Stomach (tissue), 9 donors: Measurements from ENCODE around the gene CADM4. TPM values are rescaled to one million over a fixed set of nuclear protein-coding genes. Genes with fewer than 3 reads are reported as not detected.

Experiments
- DNase-seq, 2 donors: peaks; one replicate each; pipeline versions ENCODE4 v3.0.0 to v3.0.0-alpha.2; 2013 to 2019
- H3K27ac ChIP-seq, 5 donors: fragments of 200-600 bp in 4 of 5; sonication (generic) in 4 of 5; one replicate each; pipeline ENCODE4 v1.5.1; 2013 to 2019; ENCODE audit warnings: mild to moderate bottlenecking in 1 of 5, moderate library complexity in 1 of 5
- H3K27me3 ChIP-seq, 3 donors: fragments of 200-600 bp; sonication (generic); one replicate each; pipeline ENCODE4 v1.5.1; 2017 to 2019; ENCODE audit warnings: mixed run types in 1 of 3
- H3K36me3 ChIP-seq, 4 donors: fragments of 200-600 bp; sonication (generic); 1 replicate in 3 of 4; 2 replicates in 1 of 4; pipeline ENCODE4 v1.5.1; 2016 to 2019
- H3K4me1 ChIP-seq, 4 donors: fragments of 200-600 bp; sonication (generic); one replicate each; pipeline ENCODE4 v1.5.1; 2016 to 2019
- H3K4me3 ChIP-seq, 4 donors: fragments of 200-600 bp; sonication (generic) in 3 of 4; one replicate each; pipeline ENCODE4 v1.5.1; 2016 to 2019; ENCODE audit warnings: mild to moderate bottlenecking in 1 of 4
- H3K9me3 ChIP-seq, 4 donors: fragments of 200-600 bp; sonication (generic); one replicate each; pipeline ENCODE4 v1.5.1; 2016 to 2019
- EP300 ChIP-seq: sonication (generic); formaldehyde crosslinking; IDR thresholded peaks from one replicate; pipeline ENCODE4 v1.6.1; 2017; ENCODE audit warnings: antibody characterized with exemption
- POLR2A ChIP-seq, 4 donors: fragments of 450-650 bp; IDR thresholded peaks; one replicate each; pipeline ENCODE4 v1.6.1; 2016; ENCODE audit warnings: antibody characterized with exemption in 4 of 4, control low read depth in 2 of 4, mild to moderate bottlenecking in 1 of 4, moderate library complexity in 1 of 4
- POLR2AphosphoS5 ChIP-seq, 3 donors: sonication (generic); formaldehyde crosslinking; IDR thresholded peaks; one replicate each; pipeline ENCODE4 v1.6.1; 2016; ENCODE audit warnings: antibody characterized with exemption in 3 of 3
- WGBS, 5 donors: extraction: QIAGEN DNeasy Blood & Tissue Kit in 3 of 5; methylation state at CpG; one replicate each; pipeline versions ENCODE4 v1.1.5 to v1.1.7; 2013 to 2018; 5-methylcytosine and 5-hydroxymethylcytosine counted together
- intact Hi-C: fragments of 100-400 bp; cut with DNase I; formaldehyde crosslinking; loops from one replicate; pipeline ENCODE4 v1.15.1; 2023; ENCODE audit warnings: low total_unique reads
- polyA plus RNA-seq, 3 donors: library from polyadenylated mRNA; stranded (reverse); fragments of 200-250 nt; gene quantifications; one replicate each; pipeline ENCODE4 v1.2.3, GENCODE V29; 2013
- total RNA-seq, 5 donors: library from RNA; depleted of rRNA; stranded (reverse); fragments of >200 nt; gene quantifications; one replicate each; pipeline versions ENCODE4 v1.1.0 to v1.2.3, GENCODE V29; 2014 to 2016
- TF ChIP-seq, protein P1 (sequence below), 7 experiments: fragments of 450-650 bp in 4 of 7; fragments of 200-600 bp in 3 of 7; sonication (generic) in 3 of 7; IDR thresholded peaks; one replicate each; pipeline ENCODE4 v1.5.1; 2016 to 2019; ENCODE audit warnings: antibody characterized with exemption in 7 of 7, control low read depth in 2 of 7, mild to moderate bottlenecking in 1 of 7
- donor health status: healthy with polysubstance abuse.
- donor health status: Bipolar disorder and iron deficiency.
- donor health status: healthy.

Gene CADM4
- total and polyA plus RNA-seq, 8 donors = 4.9 to 14.2 (median 6.2) TPM; not detected in 1

GRCh38 chr19:43648633-43649032 lies 9.0 kb upstream of the CADM4 start:
- Histone ChIP-seq H3K27ac (no peak overlapping the region), H3K27me3 (no peaks in the 10 kb centered on the region), H3K9me3 (no peaks in the 10 kb centered on the region), H3K4me1 (peaks cover 0 to 4% (median 1%) of the 10 kb centered on the region in 4 donors), H3K4me3 (no peak overlapping the region), H3K36me3 (peaks cover 11 to 79% (median 63%) of the 10 kb centered on the region in 4 donors)
- no peak for DNase-seq
- intact Hi-C loops = no loop called here
- WGBS, 5 donors = 93 to 99% (median 97%) methylated on average over 5 to 6 of the region's 6 CpGs
- TF ChIP-seq EP300 = no peak

DNA sequence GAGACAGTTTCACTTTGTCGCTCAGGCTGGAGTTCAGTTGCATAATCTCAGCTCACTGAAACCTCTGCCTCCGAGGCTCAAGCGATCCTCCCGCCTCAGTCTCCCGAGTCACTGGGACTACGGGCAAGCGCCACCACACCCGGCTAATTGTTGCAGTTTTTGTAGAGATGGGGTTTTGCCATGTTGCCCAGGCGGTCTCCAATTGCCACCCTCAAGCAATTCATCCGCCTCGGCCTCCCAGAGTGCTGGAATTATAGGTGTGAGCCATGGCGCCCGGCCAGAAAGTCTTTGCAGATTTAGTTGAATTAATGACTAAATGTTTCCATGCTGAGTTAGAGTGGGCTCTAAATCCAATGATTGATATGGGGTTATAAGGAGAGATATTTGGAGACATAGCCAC lies 4.5 kb upstream of the CADM4 start:
- intact Hi-C loops = no loop called here
- TF ChIP-seq, protein P1, sequence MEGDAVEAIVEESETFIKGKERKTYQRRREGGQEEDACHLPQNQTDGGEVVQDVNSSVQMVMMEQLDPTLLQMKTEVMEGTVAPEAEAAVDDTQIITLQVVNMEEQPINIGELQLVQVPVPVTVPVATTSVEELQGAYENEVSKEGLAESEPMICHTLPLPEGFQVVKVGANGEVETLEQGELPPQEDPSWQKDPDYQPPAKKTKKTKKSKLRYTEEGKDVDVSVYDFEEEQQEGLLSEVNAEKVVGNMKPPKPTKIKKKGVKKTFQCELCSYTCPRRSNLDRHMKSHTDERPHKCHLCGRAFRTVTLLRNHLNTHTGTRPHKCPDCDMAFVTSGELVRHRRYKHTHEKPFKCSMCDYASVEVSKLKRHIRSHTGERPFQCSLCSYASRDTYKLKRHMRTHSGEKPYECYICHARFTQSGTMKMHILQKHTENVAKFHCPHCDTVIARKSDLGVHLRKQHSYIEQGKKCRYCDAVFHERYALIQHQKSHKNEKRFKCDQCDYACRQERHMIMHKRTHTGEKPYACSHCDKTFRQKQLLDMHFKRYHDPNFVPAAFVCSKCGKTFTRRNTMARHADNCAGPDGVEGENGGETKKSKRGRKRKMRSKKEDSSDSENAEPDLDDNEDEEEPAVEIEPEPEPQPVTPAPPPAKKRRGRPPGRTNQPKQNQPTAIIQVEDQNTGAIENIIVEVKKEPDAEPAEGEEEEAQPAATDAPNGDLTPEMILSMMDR (IDR thresholded peaks at IDR 0.05) = no peak
- TF ChIP-seq POLR2A (IDR thresholded peaks at IDR 0.05) = no peak
- TF ChIP-seq EP300 = no peak
- no peak for TF ChIP-seq POLR2AphosphoS5 (IDR thresholded peaks at IDR 0.05)
- no peaks in the 10 kb centered on the region for H3K9me3 ChIP-seq
- H3K4me3 ChIP-seq = no peak overlapping the region
- DNase-seq = no peak
- no peak overlapping the region for H3K27ac ChIP-seq
- peaks cover 8 to 11% (median 11%) of the 10 kb centered on the region in 4 donors for H3K4me1 ChIP-seq
- peaks cover 0 to 22% (median 10%) of the 10 kb centered on the region in 3 donors for H3K27me3 ChIP-seq
- peaks cover 8 to 35% (median 33%) of the 10 kb centered on the region in 4 donors for H3K36me3 ChIP-seq
- WGBS, 5 donors = 82 to 89% (median 83%) methylated on average over 13 of the region's 13 CpGs

DNA sequence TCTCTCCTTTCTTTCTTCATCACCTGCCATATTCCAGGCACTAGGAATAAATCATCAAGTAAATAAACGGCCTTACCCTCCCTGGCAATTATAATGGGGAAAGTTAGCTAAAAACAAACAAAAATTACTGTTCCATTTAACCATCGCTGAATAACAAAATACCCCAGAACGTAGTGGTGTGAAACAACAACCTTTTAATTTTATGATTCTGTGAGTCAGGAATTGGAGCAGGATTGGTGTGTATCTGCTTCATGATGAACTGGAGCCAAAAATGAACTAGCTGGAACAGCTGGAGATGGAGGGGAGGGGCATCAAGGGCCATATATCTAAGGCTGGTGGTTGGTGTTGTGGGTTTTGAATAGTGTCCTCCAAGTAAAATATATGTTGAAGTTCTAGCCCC lies 3.7 kb upstream of the CADM4 start:
- 57 to 65% (median 60%) methylated on average over 3 of the region's 3 CpGs for WGBS, 5 donors
- TF ChIP-seq POLR2AphosphoS5 (IDR thresholded peaks at IDR 0.05) (no peak), EP300 (no peak), POLR2A (IDR thresholded peaks at IDR 0.05) (no peak)
- TF ChIP-seq, protein P1 (IDR thresholded peaks at IDR 0.05) = no peak
- Histone ChIP-seq H3K36me3 (peaks cover under 1 to 27% (median 25%) of the 10 kb centered on the region in 4 donors), H3K27me3 (peaks cover 0 to 30% (median 16%) of the 10 kb centered on the region in 3 donors), H3K4me1 (peaks cover 13 to 20% (median 17%) of the 10 kb centered on the region in 4 donors), H3K4me3 (no peak overlapping the region), H3K9me3 (no peaks in the 10 kb centered on the region), H3K27ac (no peak overlapping the region)
- intact Hi-C loops = no loop called here
- DNase-seq = no peak

DNA sequence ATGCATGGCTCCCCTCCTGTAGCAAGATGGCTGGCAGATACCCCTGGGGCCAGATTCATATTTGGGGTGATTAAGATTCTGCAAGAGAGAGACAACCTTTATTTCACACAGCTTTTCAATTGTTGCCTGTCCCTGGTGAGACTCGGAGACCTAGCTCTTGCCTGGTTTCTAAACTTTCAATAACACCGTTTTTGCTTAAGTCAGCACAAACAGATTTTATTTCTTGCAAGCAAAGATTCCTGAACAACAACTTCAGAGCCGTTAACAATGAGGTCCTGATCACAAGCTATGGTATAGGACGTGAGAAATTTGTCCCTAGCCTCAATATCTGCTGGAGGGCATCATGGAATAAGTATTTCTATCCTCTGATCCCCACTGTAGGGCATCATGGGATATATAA lies 2.9 kb upstream of the CADM4 start:
- Histone ChIP-seq H3K36me3 (peaks cover 0 to 19% (median 17%) of the 10 kb centered on the region in 4 donors), H3K4me1 (peaks cover 13 to 25% (median 18%) of the 10 kb centered on the region in 4 donors), H3K9me3 (no peaks in the 10 kb centered on the region), H3K27me3 (peaks cover 0 to 32% (median 16%) of the 10 kb centered on the region in 3 donors), H3K27ac (no peak overlapping the region), H3K4me3 (no peak overlapping the region)
- WGBS, 5 donors = 71 to 91% (median 84%) methylated on average over 4 of the region's 4 CpGs
- TF ChIP-seq POLR2AphosphoS5 (IDR thresholded peaks at IDR 0.05) (no peak), POLR2A (IDR thresholded peaks at IDR 0.05) (no peak), EP300 (no peak)
- TF ChIP-seq, protein P1 (IDR thresholded peaks at IDR 0.05) = no peak
- DNase-seq = no peak
- intact Hi-C loops = no loop called here

DNA sequence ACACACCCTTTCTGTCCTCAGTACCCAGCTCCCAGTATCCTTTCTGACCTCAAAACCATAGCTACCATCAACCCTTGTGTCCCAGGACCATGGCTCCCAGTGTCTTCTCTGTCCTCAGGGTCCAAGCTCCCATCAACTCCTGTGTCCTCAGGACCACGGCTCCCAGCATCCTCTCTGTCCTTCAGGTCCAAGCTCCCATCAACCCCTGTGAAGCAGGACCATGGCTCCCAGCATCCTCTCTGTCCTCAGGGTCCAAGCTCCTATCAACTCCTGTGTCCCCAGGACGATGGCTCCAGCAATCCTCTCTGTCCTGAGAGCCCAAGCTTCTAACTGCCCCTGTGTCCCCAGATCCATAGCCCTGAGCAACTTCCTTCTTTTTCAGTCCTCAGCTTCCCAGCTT lies 1.7 kb upstream of the CADM4 start:
- H3K36me3 ChIP-seq = peaks cover 0 to 7% (median 5%) of the 10 kb centered on the region in 4 donors
- no peak overlapping the region for H3K4me3 ChIP-seq
- no peak overlapping the region for H3K27ac ChIP-seq
- DNase-seq = no peak
- peaks cover 13 to 26% (median 19%) of the 10 kb centered on the region in 4 donors for H3K4me1 ChIP-seq
- H3K9me3 ChIP-seq = no peaks in the 10 kb centered on the region
- WGBS, 5 donors = 61 to 69% (median 62%) methylated on average over 2 of the region's 2 CpGs
- peaks cover 0 to 42% (median 16%) of the 10 kb centered on the region in 3 donors for H3K27me3 ChIP-seq
- TF ChIP-seq, protein P1 (IDR thresholded peaks at IDR 0.05) = no peak
- TF ChIP-seq EP300 (no peak), POLR2A (IDR thresholded peaks at IDR 0.05) (no peak), POLR2AphosphoS5 (IDR thresholded peaks at IDR 0.05) (no peak)
- intact Hi-C loops = no loop called here
